Upper lobe of left lung (tissue), 6 donors: ENCODE data around the gene ADIPOQ. TPM values are rescaled to one million over a fixed set of nuclear protein-coding genes. Genes with fewer than 3 reads are reported as not detected.

ENCODE experiments used
- ATAC-seq, 2 donors: fragments of 200-7000 bp; cut with Tn5 transposase; one replicate each; pipeline ENCODE4 v1.9.1; 2022; ENCODE audit warnings: mild to moderate bottlenecking in 2 of 2, moderate library complexity in 2 of 2; ENCODE audit not compliant: low FRiP score in 2 of 2
- DNase-seq, 2 donors: peaks; one replicate each; pipeline ENCODE4 v3.0.0-alpha.2; 2019 to 2020
- H3K27ac ChIP-seq, 4 donors: fragments of 200-600 bp; sonication (generic); one replicate each; pipeline ENCODE4 v1.5.1; 2016 to 2019
- H3K27me3 ChIP-seq, 4 donors: fragments of 200-600 bp; sonication (generic); one replicate each; pipeline ENCODE4 v1.5.1; 2017 to 2019
- H3K36me3 ChIP-seq, 4 donors: fragments of 200-600 bp; sonication (generic); one replicate each; pipeline ENCODE4 v1.5.1; 2016 to 2019
- H3K4me1 ChIP-seq, 4 donors: fragments of 200-600 bp; sonication (generic); one replicate each; pipeline ENCODE4 v1.5.1; 2018 to 2019
- H3K4me3 ChIP-seq, 4 donors: fragments of 200-600 bp; sonication (generic); one replicate each; pipeline ENCODE4 v1.5.1; 2017 to 2019; ENCODE audit warnings: mild to moderate bottlenecking in 2 of 4, moderate library complexity in 1 of 4
- H3K9me3 ChIP-seq, 4 donors: fragments of 200-600 bp; sonication (generic); one replicate each; pipeline ENCODE4 v1.5.1; 2018 to 2019
- EP300 ChIP-seq, 4 donors: sonication (generic); formaldehyde crosslinking; IDR thresholded peaks; one replicate each; pipeline ENCODE4 v1.5.1; 2017; ENCODE audit warnings: antibody characterized with exemption in 4 of 4, control low read depth in 2 of 4
- POLR2A ChIP-seq, 4 donors: fragments of 450-650 bp; IDR thresholded peaks; one replicate each; pipeline ENCODE4 v1.5.1; 2016 to 2017; ENCODE audit warnings: antibody characterized with exemption in 4 of 4, mild to moderate bottlenecking in 2 of 4
- POLR2AphosphoS5 ChIP-seq, 2 donors: sonication (generic); formaldehyde crosslinking; IDR thresholded peaks; one replicate each; pipeline ENCODE4 v1.5.1; 2017; ENCODE audit warnings: antibody characterized with exemption in 2 of 2
- WGBS, 2 donors: methylation state at CpG; one replicate each; pipeline ENCODE4 v1.1.5; 2017 to 2018; 5-methylcytosine and 5-hydroxymethylcytosine counted together
- total RNA-seq, 6 donors: library from RNA; depleted of rRNA in 4 of 6; stranded (reverse); fragments of >200 nt in 4 of 6; gene quantifications; one replicate each; pipeline versions ENCODE4 v1.1.0 to v1.2.1, GENCODE V29; 2016 to 2021
- TF ChIP-seq, protein P1 (sequence below), 6 experiments: fragments of 450-650 bp in 4 of 6; fragments of 200-600 bp in 2 of 6; sonication (generic) in 2 of 6; IDR thresholded peaks; one replicate each; pipeline ENCODE4 v1.5.1; 2016 to 2019; ENCODE audit warnings: antibody characterized with exemption in 6 of 6
- donor health status: DM: no; HTN: no; CAD: no; lungs with moderate emphysema.
- donor health status: DM: no; HTN: yes; CAD: no; lungs with severe emphysema.

Gene ADIPOQ
- total RNA-seq, 6 donors from 2014 or later = 0.20 TPM; not detected in 5

DNA sequence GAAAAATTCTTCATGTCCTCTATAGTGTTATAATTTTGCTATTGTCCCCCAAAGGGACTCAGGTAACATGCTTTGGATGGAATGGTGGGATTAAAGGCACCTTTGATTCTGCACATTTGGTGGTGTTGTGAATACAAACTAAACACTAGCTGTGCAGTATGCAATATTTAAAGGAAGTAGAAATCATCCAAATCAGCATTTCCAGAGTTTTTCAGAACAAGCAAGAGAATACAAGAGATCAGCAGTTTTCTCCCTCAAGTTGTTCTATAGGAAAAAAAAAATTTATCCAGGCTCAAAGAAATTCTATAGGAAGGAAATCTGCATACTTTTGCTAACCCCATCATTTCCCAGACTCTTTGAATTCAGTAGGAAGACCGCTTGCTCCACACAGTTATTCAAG is 10.2 kb upstream of the ADIPOQ start:
- H3K27me3 ChIP-seq = peaks cover 0 to 11% (median 0%) of the 10 kb centered on the region in 4 donors
- no peak overlapping the region for H3K4me3 ChIP-seq
- H3K27ac ChIP-seq = no peak overlapping the region
- WGBS, 2 donors = 86 to 87% methylated on average over 1 of the region's 1 CpG
- TF ChIP-seq, protein P1, sequence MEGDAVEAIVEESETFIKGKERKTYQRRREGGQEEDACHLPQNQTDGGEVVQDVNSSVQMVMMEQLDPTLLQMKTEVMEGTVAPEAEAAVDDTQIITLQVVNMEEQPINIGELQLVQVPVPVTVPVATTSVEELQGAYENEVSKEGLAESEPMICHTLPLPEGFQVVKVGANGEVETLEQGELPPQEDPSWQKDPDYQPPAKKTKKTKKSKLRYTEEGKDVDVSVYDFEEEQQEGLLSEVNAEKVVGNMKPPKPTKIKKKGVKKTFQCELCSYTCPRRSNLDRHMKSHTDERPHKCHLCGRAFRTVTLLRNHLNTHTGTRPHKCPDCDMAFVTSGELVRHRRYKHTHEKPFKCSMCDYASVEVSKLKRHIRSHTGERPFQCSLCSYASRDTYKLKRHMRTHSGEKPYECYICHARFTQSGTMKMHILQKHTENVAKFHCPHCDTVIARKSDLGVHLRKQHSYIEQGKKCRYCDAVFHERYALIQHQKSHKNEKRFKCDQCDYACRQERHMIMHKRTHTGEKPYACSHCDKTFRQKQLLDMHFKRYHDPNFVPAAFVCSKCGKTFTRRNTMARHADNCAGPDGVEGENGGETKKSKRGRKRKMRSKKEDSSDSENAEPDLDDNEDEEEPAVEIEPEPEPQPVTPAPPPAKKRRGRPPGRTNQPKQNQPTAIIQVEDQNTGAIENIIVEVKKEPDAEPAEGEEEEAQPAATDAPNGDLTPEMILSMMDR (IDR thresholded peaks at IDR 0.05) = no peak
- no peak for TF ChIP-seq POLR2A (IDR thresholded peaks at IDR 0.05)
- no peak for TF ChIP-seq POLR2AphosphoS5 (IDR thresholded peaks at IDR 0.05)
- no peak for TF ChIP-seq EP300 (IDR thresholded peaks at IDR 0.05)
- DNase-seq (no peak), ATAC-seq (no peak)
- no peaks in the 10 kb centered on the region for H3K36me3 ChIP-seq
- peaks cover 4 to 7% (median 4%) of the 10 kb centered on the region in 4 donors for H3K4me1 ChIP-seq
- H3K9me3 ChIP-seq = no peaks in the 10 kb centered on the region

GRCh38 chr3:186839874-186840641 is 2.5 kb upstream of the ADIPOQ start:
- Histone ChIP-seq H3K4me1 (no peaks in the 10 kb centered on the region), H3K4me3 (no peak overlapping the region), H3K27ac (no peak overlapping the region), H3K9me3 (no peaks in the 10 kb centered on the region), H3K36me3 (no peaks in the 10 kb centered on the region), H3K27me3 (no peaks in the 10 kb centered on the region)
- 86 to 90% methylated on average over 17 of the region's 17 CpGs for WGBS, 2 donors
- DNase-seq = no peak
- no peak for TF ChIP-seq POLR2A (IDR thresholded peaks at IDR 0.05)
- TF ChIP-seq EP300 (IDR thresholded peaks at IDR 0.05) = no peak
- TF ChIP-seq, protein P1 (IDR thresholded peaks at IDR 0.05) = no peak
- TF ChIP-seq POLR2AphosphoS5 (IDR thresholded peaks at IDR 0.05) = no peak
- no peak for ATAC-seq

DNA sequence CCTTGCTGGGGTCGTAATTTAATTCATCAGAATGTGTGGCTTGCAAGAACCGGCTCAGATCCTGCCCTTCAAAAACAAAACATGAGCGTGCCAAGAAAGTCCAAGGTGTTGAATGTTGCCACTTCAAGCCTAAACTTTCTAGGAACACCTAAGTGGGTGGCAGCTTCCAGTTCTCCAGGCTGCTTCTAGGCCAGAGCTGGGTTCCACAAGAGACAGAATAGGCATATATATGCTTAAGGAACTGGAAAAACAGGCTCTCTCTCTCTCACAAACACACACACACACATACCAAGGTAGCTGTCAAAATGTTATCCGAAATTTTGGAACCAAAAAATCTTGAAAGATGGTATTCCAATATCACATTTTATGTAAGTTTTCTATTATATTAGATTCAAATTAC is 890 bp upstream of the ADIPOQ start:
- H3K9me3 ChIP-seq = no peaks in the 10 kb centered on the region
- no peaks in the 10 kb centered on the region for H3K36me3 ChIP-seq
- TF ChIP-seq POLR2A (IDR thresholded peaks at IDR 0.05) (no peak), EP300 (IDR thresholded peaks at IDR 0.05) (no peak), POLR2AphosphoS5 (IDR thresholded peaks at IDR 0.05) (no peak)
- TF ChIP-seq, protein P1 (IDR thresholded peaks at IDR 0.05) = no peak
- no peak overlapping the region for H3K27ac ChIP-seq
- H3K4me3 ChIP-seq = no peak overlapping the region
- no peaks in the 10 kb centered on the region for H3K27me3 ChIP-seq
- ATAC-seq (peak in 1 of 2 donors; percentile 48), DNase-seq (no peak)
- WGBS, 2 donors = 50 to 62% methylated on average over 3 to 4 of the region's 4 CpGs
- no peaks in the 10 kb centered on the region for H3K4me1 ChIP-seq

DNA sequence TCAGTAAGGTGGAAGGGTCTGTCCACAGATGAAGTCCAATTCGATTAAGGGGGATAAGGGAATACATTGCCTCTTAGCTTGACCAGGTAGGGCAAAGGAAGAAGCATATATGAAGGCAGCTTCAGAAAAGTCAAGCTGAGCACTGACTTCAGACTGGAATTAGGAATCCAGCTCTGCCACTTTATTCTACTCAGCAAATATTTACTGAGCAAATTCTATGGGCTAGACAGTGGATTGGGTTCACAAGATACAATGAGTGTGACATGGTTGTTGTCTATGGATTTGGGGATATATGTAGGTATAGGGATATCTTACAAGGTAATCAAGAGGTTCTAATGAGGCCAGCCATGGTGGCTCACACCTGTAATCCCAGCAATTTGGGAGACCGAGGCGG is 526 bp downstream of the ADIPOQ start:
- no peak for DNase-seq
- Histone ChIP-seq H3K4me3 (no peak overlapping the region), H3K27me3 (no peaks in the 10 kb centered on the region), H3K4me1 (no peaks in the 10 kb centered on the region), H3K36me3 (no peaks in the 10 kb centered on the region), H3K27ac (no peak overlapping the region), H3K9me3 (no peaks in the 10 kb centered on the region)
- TF ChIP-seq POLR2AphosphoS5 (IDR thresholded peaks at IDR 0.05) = no peak
- TF ChIP-seq, protein P1 (IDR thresholded peaks at IDR 0.05) = no peak
- ATAC-seq = no peak
- WGBS, 2 donors = 69 to 87% methylated on average over 3 of the region's 3 CpGs

DNA sequence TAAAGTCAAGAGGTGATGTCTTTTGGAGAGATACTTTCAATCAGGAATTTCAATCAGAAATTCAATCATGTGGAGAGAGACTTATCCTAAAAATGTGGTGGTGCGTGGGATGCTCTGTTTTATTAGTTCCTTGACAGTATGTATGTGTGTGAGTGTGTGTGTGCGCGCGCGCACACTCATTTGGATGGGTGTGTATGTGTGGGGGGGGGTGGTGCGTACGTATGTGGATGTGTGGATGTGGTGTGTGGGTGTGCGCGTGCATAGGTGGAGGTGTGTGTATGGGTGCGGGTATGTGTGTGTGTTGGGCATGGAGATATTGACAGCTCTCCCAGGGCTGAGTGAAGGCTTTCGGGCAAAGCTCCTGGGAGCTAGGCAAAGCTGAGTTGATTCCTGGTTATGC is 2.4 kb downstream of the ADIPOQ start:
- DNase-seq = no peak
- no peaks in the 10 kb centered on the region for H3K4me1 ChIP-seq
- ATAC-seq = no peak
- TF ChIP-seq EP300 (IDR thresholded peaks at IDR 0.05) (no peak), POLR2A (IDR thresholded peaks at IDR 0.05) (no peak), POLR2AphosphoS5 (IDR thresholded peaks at IDR 0.05) (no peak)
- TF ChIP-seq, protein P1 (IDR thresholded peaks at IDR 0.05) = no peak
- H3K4me3 ChIP-seq = no peak overlapping the region
- no peaks in the 10 kb centered on the region for H3K27me3 ChIP-seq
- 82 to 86% methylated on average over 11 of the region's 11 CpGs for WGBS, 2 donors
- H3K36me3 ChIP-seq = no peaks in the 10 kb centered on the region
- no peak overlapping the region for H3K27ac ChIP-seq
- H3K9me3 ChIP-seq = no peaks in the 10 kb centered on the region
